GM18498 (cell line): ENCODE data around the gene SLC25A43.
"Not testable (repeated sequence)": the region's sequence is repeated elsewhere in the genome, so short reads cannot be mapped to it uniquely, and the experiment has no call there.

Source experiments
- ATAC-seq: cut with Tn5 transposase; IDR thresholded peaks from one replicate; pipeline ENCODE4 v1.9.1; 2021; ENCODE audit warnings: mild to moderate bottlenecking, moderate library complexity; ENCODE audit not compliant: unreplicated experiment

Gene SLC25A43

DNA sequence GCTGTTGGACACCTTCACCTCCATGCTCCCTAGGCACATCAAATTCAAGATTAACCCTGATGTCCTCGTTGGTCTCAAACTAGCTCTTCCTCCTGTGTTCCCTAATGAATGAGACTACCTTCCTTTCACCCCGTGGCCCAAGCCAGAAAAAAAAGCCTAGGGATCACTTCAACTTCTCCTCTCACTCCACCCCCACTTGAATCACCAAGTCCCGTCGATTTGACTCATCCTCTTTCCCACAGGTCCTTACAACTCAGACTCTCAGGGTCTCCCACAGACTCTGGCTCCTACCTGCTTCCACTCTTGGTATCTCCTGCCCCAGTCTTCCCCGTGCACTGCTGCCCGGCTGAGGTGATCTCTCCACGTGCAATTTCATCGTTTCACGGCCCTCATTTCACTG is 8.5 kb downstream of the SLC25A43 start:
- ATAC-seq = no peak

DNA sequence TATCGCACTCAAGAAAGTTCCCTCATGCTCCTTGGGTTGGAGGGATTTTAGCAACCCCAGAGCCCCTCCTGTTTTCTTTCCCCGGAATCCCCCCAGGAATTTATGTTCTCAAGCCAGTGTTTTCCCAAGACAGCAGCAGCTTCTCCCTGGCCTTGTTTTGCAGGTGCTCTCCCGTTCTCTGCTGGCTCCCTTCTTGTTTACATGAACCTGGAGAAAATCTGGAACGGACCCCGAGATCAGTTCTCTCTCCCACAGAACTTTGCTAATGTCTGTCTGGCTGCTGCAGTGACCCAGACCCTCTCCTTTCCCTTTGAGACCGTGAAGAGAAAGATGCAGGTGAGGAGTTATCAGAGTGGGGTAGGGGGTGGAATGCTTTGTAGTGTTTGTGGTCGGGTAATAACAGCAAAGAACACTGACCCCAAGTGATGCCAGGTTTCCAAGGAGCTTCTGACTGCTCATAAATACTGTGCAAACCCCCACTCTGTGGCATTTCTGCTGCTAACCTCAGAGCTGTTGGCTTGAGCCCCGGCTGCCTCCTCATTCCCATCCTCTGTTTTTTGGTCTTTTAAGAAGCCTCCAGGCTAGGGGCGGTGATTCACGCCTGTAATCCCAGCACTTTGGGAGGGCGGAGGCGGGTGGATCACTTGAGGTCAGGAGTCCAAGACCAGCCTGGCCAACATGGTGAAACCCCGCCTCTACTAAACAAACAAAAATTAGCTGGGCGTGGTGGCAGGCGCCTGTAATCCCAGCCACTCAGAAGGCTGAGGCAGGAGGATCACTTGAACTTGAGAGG is 11.1 kb downstream of the SLC25A43 start:
- no peak for ATAC-seq

DNA sequence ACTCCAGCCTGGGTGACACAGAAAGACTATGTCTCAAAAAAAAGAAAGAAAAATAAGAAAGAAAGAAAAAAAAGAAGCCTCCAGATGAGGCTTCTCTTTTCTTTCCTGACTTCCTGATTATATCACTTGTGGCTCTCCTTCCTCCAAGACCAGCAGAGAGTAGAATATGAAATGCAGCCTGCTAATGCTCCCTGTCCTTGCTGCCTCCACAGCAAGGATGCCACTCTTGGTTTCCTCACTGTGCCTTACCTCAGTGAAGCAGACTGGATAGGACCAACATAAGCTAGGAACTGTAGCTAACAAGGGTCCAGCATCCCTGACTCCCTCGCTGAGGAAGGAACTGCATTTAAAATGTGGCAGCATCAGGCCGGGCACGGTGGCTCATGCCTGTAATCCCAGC is 11.7 kb downstream of the SLC25A43 start:
- no peak for ATAC-seq

DNA sequence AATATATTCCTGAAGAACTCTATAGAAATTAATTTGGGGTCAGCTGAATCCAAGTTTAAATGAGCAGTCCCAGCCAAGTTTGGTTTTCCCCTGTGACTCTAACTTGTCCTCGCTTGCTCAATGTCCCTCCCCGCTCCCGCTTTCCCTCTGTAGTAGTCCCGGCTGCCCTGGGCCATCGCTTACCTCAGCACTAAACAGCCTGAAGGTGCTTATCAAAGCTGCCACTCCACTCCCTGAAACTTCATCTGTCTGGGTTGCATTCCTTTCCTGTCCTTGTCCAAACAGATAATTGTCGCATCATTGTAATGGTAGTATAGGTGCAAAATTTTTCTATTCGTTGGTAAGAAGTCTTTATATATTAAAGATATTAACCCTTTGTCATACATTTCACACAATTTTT is 12.8 kb downstream of the SLC25A43 start:
- ATAC-seq = no peak

DNA sequence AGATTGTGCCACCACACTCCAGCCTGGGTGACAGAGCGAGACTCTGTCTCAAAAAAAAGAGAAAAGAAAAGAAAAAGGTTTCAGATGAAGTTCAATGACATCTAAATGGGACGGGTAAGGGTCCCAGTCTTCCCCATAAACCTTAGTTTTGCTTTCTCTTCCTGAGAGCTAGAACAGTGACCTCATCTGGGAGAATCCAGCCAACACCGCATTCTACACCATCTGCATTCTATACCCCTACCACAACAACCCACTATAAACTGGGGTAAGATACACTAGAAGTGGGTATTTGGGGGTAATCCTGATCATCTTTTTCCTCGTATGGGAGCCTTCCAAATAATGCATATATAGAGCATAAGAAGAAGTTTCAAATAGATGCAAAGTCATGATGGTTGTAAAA is 18.2 kb downstream of the SLC25A43 start:
- ATAC-seq = no peak

DNA sequence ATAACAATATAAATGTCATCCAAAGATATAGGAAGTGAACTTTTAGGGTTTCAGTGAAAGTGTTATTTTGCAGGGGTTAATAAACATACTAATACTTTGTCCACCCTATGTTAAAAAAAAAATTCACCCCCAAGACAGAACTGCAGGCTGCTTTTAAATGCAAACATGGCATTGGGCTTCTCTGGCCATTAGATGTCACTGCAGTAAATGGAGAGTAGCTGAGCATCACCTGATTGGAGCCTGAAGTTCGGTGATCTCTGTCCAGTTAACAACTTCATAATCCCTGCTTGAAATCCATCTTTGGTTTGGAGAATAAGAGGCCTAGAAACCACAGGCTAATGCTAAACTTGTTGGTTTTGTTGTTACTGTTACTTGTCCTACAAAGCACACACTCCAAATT is 18.7 kb downstream of the SLC25A43 start:
- ATAC-seq = no peak

DNA sequence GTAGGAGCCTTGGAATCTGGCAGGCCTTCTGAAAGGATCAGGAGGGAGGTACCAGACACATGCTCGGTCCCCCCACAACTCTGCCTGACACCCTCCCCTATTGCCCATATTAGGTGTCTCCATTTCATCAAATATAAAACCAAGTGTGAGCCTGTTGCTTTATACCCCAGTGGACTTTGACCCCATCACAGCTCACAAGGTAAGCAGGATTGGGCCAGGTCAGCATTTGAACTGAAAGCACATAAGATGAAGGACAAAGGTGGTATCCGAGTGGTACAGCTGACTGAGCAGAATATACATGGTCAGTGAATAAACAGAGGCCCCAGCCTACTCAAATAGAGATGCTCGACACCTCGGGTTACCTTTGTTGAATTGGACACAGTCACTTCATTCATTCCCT is 20.0 kb downstream of the SLC25A43 start:
- no peak for ATAC-seq

DNA sequence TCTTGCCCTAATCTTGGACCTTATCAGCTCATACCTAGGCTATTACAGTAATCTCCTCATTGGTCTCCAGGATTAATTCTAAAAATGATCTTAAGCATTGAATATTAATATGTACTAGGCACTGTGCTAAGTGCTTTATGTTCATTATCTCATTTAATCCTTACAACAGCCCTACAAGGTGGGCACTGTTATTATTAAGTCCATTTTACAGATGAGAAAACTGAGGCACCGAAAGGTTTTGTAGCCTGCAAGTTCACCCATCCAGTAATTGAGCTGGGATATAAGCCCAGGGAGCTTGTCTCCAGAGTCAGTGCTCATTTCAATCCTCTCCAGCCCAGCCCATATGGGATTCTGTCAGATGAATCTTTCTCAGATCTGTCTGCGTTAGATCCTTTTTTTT is 20.8 kb downstream of the SLC25A43 start:
- no peak for ATAC-seq

DNA sequence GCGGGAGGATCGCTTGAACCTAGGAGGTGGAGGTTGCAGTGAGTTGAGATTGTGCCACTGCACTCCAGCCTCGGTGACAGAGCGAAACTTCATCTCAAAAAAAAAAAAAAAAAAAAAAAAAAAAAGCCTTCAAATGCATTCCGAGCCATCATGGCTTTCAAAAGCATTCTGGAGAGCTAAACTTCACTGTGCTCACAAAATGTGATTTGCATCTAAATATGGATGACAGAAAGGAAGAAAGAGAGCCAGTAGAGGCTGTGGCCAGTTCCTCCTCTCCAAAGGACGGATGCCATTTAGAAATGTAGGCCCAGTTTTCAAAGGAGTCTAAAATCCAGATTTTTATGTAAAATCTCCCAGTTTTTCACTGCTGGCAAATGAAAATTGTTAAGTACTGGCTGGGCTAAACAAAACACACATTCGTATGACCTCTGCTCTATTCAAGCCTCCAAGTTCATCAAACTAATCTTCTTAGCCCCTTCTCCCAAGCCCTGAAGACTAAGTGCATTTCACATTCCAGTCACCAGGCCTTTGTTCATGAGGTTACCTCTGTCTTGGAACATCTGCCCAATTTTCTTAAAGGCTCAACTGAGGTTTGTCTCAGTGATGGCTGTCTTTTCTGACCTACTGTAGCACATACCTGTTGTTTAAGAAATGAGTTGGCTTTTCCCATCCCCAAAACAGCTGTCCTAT is 22.0 kb downstream of the SLC25A43 start:
- ATAC-seq = no peak

DNA sequence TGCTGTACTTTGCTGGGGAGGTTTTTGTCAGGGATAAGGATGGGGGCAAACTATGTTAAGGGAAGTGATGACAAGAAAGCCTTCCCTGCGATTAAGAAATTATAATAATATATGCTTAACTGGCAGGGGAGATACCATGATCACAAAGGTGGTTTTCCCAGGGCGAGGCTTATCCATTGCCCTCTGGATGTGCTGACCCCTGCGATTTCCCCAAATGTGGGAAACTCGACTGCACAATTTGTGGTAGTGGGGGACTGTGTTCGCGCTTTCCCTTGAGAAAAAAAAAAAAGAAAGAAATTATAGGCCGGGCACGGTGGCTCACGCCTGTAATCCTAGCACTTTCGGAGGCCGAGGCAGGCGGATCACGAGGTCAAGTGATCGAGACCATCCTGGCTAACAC is 24.5 kb downstream of the SLC25A43 start:
- ATAC-seq = no peak

DNA sequence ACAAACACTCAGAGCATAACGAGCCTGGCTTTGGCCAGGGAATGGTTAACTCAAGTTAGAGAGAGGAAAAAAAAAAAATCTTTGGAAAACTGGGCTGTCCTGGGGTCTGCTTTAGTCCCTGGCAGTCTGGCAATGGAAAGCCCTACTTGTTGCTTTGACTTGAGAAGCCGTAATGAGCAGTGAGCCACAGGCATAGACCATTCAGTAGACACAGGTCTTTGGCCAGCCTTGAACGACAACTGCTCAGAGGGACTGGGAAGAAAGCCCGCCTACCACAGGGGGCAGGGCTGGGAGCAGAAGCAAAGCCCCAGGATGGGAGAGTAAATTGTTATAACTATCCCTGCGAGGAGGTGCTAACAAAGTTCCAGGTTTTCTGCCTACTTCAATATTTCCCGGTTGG is 25.9 kb downstream of the SLC25A43 start:
- ATAC-seq = no peak

DNA sequence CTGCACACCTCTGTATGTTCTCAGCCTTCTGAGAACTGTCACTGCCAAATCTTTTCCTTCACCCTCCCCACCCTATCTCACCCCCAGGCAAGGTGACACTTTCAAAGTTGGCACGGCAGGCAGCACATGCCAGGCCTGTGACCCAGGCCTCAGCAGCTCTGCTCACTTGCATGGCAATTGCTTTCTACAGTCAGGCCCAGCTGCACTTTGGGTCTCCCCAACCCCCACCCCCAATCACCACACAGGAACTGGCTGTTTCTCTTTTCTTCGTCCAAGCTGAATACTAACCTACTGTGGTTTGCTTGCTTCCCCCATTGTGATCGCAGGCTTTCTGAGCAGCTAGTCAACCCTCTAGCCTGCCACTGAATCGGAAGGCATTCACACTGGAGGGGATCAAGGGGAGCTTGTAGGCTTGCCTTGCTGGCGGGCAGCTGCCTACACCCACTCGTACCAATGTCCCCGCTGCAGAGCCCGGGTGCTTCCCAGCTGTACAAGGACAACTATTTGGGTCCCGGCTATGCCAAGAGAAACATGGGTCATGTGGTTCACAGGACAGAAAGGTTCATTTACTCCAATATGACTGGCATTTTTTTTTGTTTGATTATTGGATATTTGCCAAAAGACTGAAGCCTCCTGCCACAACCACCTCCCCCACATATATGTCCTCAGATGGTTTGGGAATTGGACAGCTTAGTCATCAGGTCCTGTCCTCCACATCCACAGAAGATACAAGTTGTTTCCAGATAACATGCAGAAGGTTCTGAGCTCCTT is 28.1 kb downstream of the SLC25A43 start:
- ATAC-seq = peak; percentile 92

DNA sequence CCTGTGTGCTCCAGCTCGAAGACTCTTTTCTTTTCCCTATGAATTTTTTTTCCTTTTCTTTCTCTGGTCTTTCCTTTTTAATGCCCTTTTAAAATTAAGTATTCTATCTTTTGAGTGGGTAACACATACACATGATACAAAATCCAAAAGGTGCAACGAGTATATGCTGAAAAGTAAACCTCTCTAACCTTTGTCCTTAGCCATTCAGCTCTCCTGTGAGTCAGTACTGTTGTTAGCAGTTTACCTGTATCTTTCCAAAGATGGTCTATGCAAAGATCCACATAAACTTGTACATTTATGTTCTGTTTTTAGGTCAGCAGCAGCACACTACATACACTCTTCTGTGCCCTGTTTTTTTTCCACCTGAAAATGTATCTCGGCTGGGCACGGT is 28.7 kb downstream of the SLC25A43 start:
- ATAC-seq = no peak

DNA sequence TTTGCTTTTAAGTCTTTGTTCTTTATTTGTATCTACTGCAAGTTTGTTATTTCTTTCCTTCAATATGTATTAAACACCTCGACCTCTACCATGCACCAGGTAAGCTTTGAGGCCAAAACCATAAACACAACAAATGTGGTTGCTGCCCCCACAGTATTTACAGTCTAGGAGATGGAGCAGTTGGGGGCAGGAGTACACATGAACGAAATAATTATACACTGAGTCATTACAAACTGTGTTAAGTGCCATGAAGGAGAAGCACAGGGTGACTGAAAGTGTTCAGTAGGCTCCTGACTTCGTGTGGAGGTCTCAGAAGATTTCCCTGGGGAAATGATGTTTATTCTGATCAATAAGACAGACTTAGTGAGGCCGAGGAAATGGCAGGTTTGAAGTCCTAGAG is 30.3 kb downstream of the SLC25A43 start:
- ATAC-seq = no peak

DNA sequence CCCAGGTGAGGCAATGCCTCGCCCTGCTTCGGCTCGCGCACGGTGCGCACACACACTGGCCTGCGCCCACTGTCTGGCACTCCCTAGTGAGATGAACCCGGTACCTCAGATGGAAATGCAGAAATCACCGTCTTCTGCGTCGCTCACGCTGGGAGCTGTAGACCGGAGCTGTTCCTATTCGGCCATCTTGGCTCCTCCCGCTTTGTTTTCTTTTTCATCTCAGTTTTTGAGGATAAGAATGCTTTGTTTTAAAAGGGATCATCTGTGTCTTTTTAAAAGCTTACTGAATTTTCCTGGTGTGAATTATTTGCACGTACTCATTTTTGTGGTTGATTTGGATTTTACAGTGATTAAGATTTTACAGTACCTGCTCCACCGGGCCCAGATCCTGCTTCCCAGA is 42.2 kb downstream of the SLC25A43 start:
- not testable (repeated sequence) for ATAC-seq

DNA sequence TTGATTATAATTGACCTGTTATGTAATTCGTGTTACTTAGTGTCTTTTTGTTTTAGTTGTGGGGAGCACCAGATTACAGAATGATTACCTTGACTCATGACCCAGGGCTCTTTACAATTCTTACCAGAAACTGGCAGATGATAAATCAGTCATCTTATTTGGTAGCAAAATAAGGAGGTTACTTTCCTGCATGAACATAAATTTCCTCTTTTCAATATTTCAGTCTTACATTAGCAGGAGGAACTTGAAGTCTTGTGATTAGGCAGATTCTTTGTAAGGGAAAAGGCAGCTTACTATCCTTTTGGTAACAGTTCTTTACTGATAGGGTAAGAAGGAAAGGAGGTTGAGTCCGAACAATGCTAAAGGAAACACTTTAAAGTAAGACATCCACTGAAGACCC is 43.1 kb downstream of the SLC25A43 start:
- ATAC-seq = no peak

DNA sequence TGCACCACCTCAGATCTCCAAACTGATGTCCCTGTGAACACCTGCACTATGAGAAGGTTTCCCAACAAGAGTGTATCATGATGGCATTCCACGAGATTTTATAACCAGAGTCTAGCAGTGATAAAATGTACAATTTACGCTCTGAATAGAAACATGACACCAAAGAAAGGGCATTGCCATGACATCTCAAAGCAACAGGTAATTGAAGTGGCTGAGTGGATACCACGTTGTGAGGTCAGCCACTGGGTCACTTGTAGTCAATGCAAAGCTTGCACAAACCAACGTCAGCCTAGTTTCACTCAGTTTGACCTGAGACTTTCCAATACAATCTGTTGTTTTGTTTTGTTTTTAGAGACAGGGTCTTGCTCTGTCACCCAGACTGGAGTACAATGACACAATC is 54.1 kb downstream of the SLC25A43 start:
- ATAC-seq = no peak

DNA sequence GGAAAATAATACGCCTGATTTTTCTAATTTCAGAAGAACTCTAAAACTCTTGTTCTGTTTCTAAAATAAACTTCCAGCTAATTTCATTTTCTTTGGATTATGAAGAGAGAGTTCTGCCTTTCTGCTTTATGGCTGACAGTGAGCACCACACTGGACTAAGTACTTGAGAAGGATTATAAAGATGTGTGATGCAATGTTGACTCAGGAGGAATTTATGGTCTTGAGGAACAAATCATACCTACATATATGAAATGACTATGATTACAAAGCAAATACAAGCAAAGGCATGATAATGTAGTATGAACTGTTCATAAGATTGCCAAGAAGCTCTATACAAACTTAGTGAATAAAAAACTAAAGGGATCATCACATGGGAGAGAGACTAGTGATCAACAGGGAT is 56.1 kb downstream of the SLC25A43 start:
- ATAC-seq = no peak

DNA sequence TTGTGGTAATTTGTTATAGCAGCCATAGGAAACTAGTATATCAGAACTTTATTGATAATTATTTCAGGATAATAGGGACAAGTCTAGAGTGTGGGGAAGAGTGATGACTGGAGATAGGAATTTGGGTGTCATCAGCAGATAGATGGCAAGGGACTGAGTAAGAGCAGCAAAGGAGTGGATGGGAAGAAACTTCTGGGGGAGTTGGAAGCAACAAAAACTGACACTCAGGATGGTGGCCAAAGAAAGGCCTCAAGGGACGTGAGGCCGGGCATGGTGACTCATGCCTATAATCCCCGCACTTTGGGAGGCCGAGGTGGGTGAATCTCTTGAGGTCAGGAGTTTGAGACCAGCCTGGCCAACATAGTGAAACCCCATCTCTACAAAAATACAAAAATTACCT is 60.0 kb downstream of the SLC25A43 start:
- no peak for ATAC-seq

DNA sequence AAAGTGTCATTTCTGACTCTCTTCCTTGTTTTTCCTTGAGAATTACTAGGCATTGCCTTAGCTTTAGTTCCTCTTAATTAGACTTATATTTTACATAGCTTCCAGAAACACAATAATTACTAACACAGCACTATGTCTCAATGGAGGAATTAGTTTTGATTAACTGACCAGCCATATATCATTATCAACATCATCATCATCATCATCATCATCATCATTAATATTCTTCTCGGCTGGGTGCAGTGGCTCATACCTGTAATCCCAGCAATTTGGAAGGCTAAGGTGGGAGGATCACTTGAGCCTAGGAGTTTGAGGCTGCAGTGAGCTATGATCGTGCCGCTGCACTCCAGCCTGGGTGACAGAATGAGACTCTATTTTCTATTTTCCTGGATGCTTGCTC is 66.4 kb downstream of the SLC25A43 start:
- no peak for ATAC-seq

DNA sequence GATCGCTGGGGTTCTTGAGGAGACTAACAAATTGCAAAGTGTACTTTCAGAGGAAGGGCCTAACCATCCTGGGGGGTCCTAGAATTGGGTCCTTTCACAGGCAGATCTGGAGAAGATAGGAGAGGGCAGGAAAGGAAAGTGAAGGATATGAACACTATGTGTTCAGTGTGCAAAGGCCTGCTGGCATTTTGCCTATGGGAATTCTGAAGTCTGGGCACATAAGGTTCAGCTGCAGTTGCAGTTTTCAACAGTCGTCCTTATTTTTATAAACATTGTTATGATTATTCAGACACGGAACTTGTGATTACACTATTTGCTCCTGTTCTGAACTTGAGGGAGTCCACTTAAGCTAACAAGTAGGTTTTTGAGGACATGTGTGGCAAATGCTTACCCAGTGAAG is 67.8 kb downstream of the SLC25A43 start:
- ATAC-seq = no peak

DNA sequence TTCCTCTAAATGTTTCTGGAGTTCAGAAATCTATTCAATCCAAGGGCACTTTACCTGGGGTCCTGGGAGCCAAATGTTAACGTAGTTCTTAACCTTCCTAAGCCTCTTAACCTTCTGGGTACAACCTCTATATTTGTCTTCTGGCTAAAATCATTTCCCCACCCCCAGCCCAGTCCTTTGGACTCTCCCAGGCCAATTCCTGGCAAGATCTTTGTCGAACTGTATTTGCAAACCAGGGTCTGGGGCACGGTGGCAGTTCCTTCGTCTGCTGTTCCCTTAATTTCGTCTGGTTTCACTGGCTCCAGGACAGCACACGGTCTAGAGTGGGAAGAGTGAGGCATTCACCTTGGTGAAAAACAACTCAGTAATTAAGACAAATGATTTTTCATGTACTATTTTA is 68.3 kb downstream of the SLC25A43 start:
- ATAC-seq = no peak
